HepG2 (cell line): ENCODE results near the gene SHISA7. TPM values are rescaled to one million over a fixed set of nuclear protein-coding genes. Genes with fewer than 3 reads are reported as not detected.

Experiments
- ATAC-seq: fragments of 200-7000 bp; cut with Tn5 transposase; 3 replicates; pipeline ENCODE4 v1.9.1; 2020; ENCODE audit warnings: mild to moderate bottlenecking, moderate library complexity
- BruUV-seq: library from RNA; stranded (reverse); fragments of 400-500 nt; replicated peaks from 2 replicates; lab custom pipeline; 2021; lab: Mats Ljungman, UMichigan
- CTCF ChIA-PET: fragments of 300-600 bp; formaldehyde crosslinking; extraction: SDS; loops from one replicate; lab custom pipeline; 2021; ENCODE audit warnings: low total read pairs, inconsistent platforms, low intra/inter-chr PET ratio; lab: Yijun Ruan, JAX
- POLR2A ChIA-PET: fragments of 350-600 bp; sonication (Branson Sonifier 250); formaldehyde crosslinking; loops from one replicate; lab custom pipeline; 2020; ENCODE audit warnings: antibody characterized with exemption, inconsistent platforms; lab: Yijun Ruan, JAX
- DNase-seq: peaks from one replicate; pipeline ENCODE4 v3.0.0-alpha.2; 2015; ENCODE audit warnings: low spot score
- FAIRE-seq: peaks from 3 replicates; lab custom pipeline; 2011; peaks lifted over from hg19 to GRCh38; lab: Jason Lieb, UNC
- H2AFZ ChIP-seq: one replicate; pipeline ENCODE4 v1.6.1; 2011; ENCODE audit warnings: low read length, inconsistent platforms
- H3K27ac ChIP-seq: fragments of 300-600 bp; 3 replicates; pipeline ENCODE4 v1.8.0; 2011; ENCODE audit warnings: mixed run types, mild to moderate bottlenecking, mixed read lengths, low read length, inconsistent platforms; ENCODE audit not compliant: insufficient read depth; ENCODE audit errors: extremely low read length
- H3K27me3 ChIP-seq, 2 experiments: fragments of 200-600 bp in 1 of 2; 2 replicates in 1 of 2; 3 replicates in 1 of 2; pipeline versions ENCODE4 v1.6.0 to v1.8.0; 2011; ENCODE audit warnings: low read length in 2 of 2, mild to moderate bottlenecking in 2 of 2, moderate library complexity in 2 of 2, inconsistent platforms in 1 of 2; ENCODE audit not compliant: insufficient read depth in 2 of 2, control insufficient read depth in 1 of 2
- H3K36me3 ChIP-seq, 2 experiments: fragments of 200-600 bp in 1 of 2; replicated peaks in 1 of 2; 2 replicates in 1 of 2; 3 replicates in 1 of 2; pipeline versions ENCODE4 v1.5.1 to v1.8.0; 2011; ENCODE audit warnings: low read length in 2 of 2, inconsistent platforms in 1 of 2; ENCODE audit not compliant: insufficient read depth in 2 of 2, control insufficient read depth in 1 of 2
- H3K4me1 ChIP-seq: 2 replicates; pipeline ENCODE4 v1.5.1; 2012; ENCODE audit warnings: low read length, inconsistent platforms; ENCODE audit not compliant: insufficient read depth
- H3K4me2 ChIP-seq: 2 replicates; pipeline ENCODE4 v1.6.0; 2011; ENCODE audit warnings: low read depth, low read length, inconsistent platforms
- H3K4me3 ChIP-seq, 3 experiments: fragments of 200-600 bp in 1 of 3; sonication (generic), shearing (Covaris generic) in 1 of 3; replicated peaks in 1 of 3; 2 replicates each; pipeline ENCODE4 v1.5.1; 2011 to 2016; ENCODE audit warnings: low read length in 3 of 3, inconsistent platforms in 2 of 3, low read depth in 2 of 3, mild to moderate bottlenecking in 2 of 3, control low read depth in 1 of 3, mixed read lengths in 1 of 3; ENCODE audit not compliant: insufficient read depth in 1 of 3
- H3K79me2 ChIP-seq: one replicate; pipeline ENCODE4 v1.6.1; 2011; ENCODE audit warnings: low read length, inconsistent platforms; ENCODE audit not compliant: insufficient read depth
- H3K9ac ChIP-seq: 2 replicates; pipeline ENCODE4 v1.6.0; 2011; ENCODE audit warnings: mild to moderate bottlenecking, low read depth, low read length, inconsistent platforms; ENCODE audit not compliant: insufficient read depth
- H3K9me3 ChIP-seq: 2 replicates; pipeline ENCODE4 v1.5.1; 2012; ENCODE audit warnings: mild to moderate bottlenecking, low read length
- H4K20me1 ChIP-seq: 2 replicates; pipeline ENCODE4 v1.6.0; 2011; ENCODE audit warnings: inconsistent platforms, mild to moderate bottlenecking, low read length, moderate library complexity; ENCODE audit not compliant: insufficient read depth
- FOSL2 ChIP-seq: sonication (generic); formaldehyde crosslinking; IDR thresholded peaks from 2 replicates; pipeline ENCODE4 v1.4.0; 2020; ENCODE audit warnings: missing genetic modification reagents
- NBN ChIP-seq: fragments of 450-650 bp; conservative IDR thresholded peaks from 2 replicates; pipeline ENCODE4 v1.6.1; 2017
- RNF2 ChIP-seq: fragments of 450-650 bp; conservative IDR thresholded peaks from 2 replicates; pipeline ENCODE4 v1.6.1; 2016; ENCODE audit warnings: low read depth
- YY1 ChIP-seq: IDR thresholded peaks from 2 replicates; pipeline ENCODE4 v1.6.1; 2011; ENCODE audit warnings: low read length, low read depth, moderate library complexity, mild to moderate bottlenecking; ENCODE audit not compliant: insufficient read depth, insufficient replicate concordance
- ZFP91 ChIP-seq: sonication (generic); formaldehyde crosslinking; IDR thresholded peaks from 2 replicates; pipeline ENCODE4 v1.9.0; 2022; ENCODE audit warnings: missing genetic modification reagents, mild to moderate bottlenecking, borderline replicate concordance
- ZNF317 ChIP-seq: sonication (generic); formaldehyde crosslinking; IDR thresholded peaks from 2 replicates; pipeline ENCODE4 v1.5.0; 2020; ENCODE audit warnings: mild to moderate bottlenecking, missing genetic modification reagents
- WGBS: methylation state at CpG from one replicate; pipeline ENCODE4 v1.1.6; 2017; ENCODE audit warnings: low lambda C conversion rate; 5-methylcytosine and 5-hydroxymethylcytosine counted together
- in situ Hi-C: cut with HindIII; loops from 2 replicates; pipeline ENCODE4 v1.10.0; 2017; ENCODE audit warnings: low pct_unique_long_range_greater_than_20kb; ENCODE audit not compliant: extremely low pct_ligation_motif_present
- intact Hi-C: fragments of 100-400 bp; cut with micrococcal nuclease; formaldehyde crosslinking; loops from one replicate; pipeline ENCODE4 v1.10.0; 2022; ENCODE audit not compliant: unreplicated experiment
- polyA plus RNA-seq, 8 experiments: library from polyadenylated mRNA; depleted of rRNA in 3 of 8; stranded (reverse) in 7 of 8; unstranded in 1 of 8; fragments of >200 nt; fragmentation: Illumina TruSeq in 4 of 8; extraction: Trizol in 4 of 8; gene quantifications; 2 replicates each; pipeline versions ENCODE4 v1.2.1 to v1.2.3, GENCODE V29; 2011 to 2016; ENCODE audit warnings: low read depth in 4 of 8, missing spikeins in 1 of 8, mixed read lengths in 1 of 8; ENCODE audit not compliant: insufficient read depth in 1 of 8
- total RNA-seq, 5 experiments: library from RNA; depleted of rRNA; stranded (reverse); fragments of >200 nt; fragmentation: Illumina TruSeq; extraction: Trizol; gene quantifications; 2 replicates each; pipeline ENCODE4 v1.2.3, GENCODE V29; 2016; ENCODE audit warnings: low read depth in 1 of 5

SHISA7 gene
- total and polyA plus RNA-seq, 2 of the 13 experiments (the other 11 are each of a cell fraction or from before 2014, with no cell fraction given) = not detected

GRCh38 chr19:55406826-55407549 lies 36.1 kb downstream of the SHISA7 start:
- H3K27ac ChIP-seq = peak overlapping the region; percentile 68
- peak overlapping the region; percentile 82 to 88 (median 83) for H3K4me3 ChIP-seq
- peak overlapping the region; percentile 86 for H3K9ac ChIP-seq
- H2AFZ ChIP-seq = no peak overlapping the region
- intact Hi-C loops = no loop called here
- H3K36me3 ChIP-seq = peaks cover 9 to 23% of the 10 kb centered on the region in 2 experiments; a peak in 4 of 5 replicates
- ATAC-seq (peak; percentile 50), FAIRE-seq (no peak), DNase-seq (no peak)
- peaks cover 26% of the 10 kb centered on the region for H3K4me1 ChIP-seq
- ChIA-PET POLR2A (interaction anchor here (0.6 to 2.9 kb wide), 36 partner anchors 10 to 290 kb away, joined by 3 to 62 read pairs (median 5); partner anchors contain the start of genes DNAAF3, GARIN5B, HSPBP1 and ISOC2), CTCF (no interaction called here)
- no peaks in the 10 kb centered on the region for H4K20me1 ChIP-seq
- 62% methylated on average over 7 of the region's 35 CpGs for WGBS
- in situ Hi-C loops = loop anchor here (5.0 kb wide), 1 partner anchor 260 kb away; the partner anchor contains the start of gene TNNT1
- H3K4me2 ChIP-seq = peak overlapping the region; percentile 57
- BruUV-seq = no TSS peak
- H3K27me3 ChIP-seq = peaks cover 0 to 5% of the 10 kb centered on the region in 2 experiments; a peak in 1 of 5 replicates
- 0 out of 2 replicates have a peak, but pooled peaks have one; percentile 8 for TF ChIP-seq ZNF317 (CRISPR knock-in tag)
- TF ChIP-seq YY1 = peak; percentile 9
- TF ChIP-seq NBN = no peak
- no peak for TF ChIP-seq FOSL2 (CRISPR knock-in tag)
- no peaks in the 10 kb centered on the region for H3K9me3 ChIP-seq
- peaks cover 16% of the 10 kb centered on the region for H3K79me2 ChIP-seq

- Histone ChIP-seq H3K27ac (no peak overlapping the region), H3K36me3 (peaks cover 9 to 23% of the 10 kb centered on the region in 2 experiments; a peak in 4 of 5 replicates), H3K4me3 (peak overlapping the region; percentile 82 to 88 (median 83); a peak in 5 of 6 replicates), H3K9ac (peak overlapping the region; percentile 86; the same call in 1 of the 2 replicates), H3K27me3 (peaks cover 0 to 5% of the 10 kb centered on the region in 2 experiments; a peak in 1 of 5 replicates), H3K79me2 (peaks cover 16% of the 10 kb centered on the region), H3K4me2 (peak overlapping the region; percentile 57), H4K20me1 (no peaks in the 10 kb centered on the region), H2AFZ (no peak overlapping the region), H3K9me3 (no peaks in the 10 kb centered on the region), H3K4me1 (peaks cover 26% of the 10 kb centered on the region)
- intact Hi-C loops (no loop called here), in situ Hi-C loops (loop anchor here (5.0 kb wide), 1 partner anchor 259 kb away; the partner anchor contains the start of gene TNNT1)
- TF ChIP-seq ZFP91 (CRISPR knock-in tag) = 0 out of 2 replicates have a peak, but pooled peaks have one; percentile 17
- no peak for TF ChIP-seq RNF2
- FAIRE-seq = no peak
- WGBS = 87% methylated on average over 14 of the region's 14 CpGs
- TSS peak; percentile 68 for BruUV-seq
- POLR2A ChIA-PET = interaction anchor here (1.5 to 2.9 kb wide), 5 partner anchors 16 to 126 kb away, joined by 6 to 62 read pairs (median 11); partner anchors contain the start of genes HSPBP1, KMT5C, RPL28 and TMEM190
- CTCF ChIA-PET = no interaction called here
- ATAC-seq = no peak
- no peak for DNase-seq
Observed at GRCh38 chr19:55406091-55406825, 36.8 kb downstream of the SHISA7 start.
